ENCODE measurements around the gene ZNF3. TPM values are rescaled to one million over a fixed set of nuclear protein-coding genes. Genes with fewer than 3 reads are reported as not detected.

The ZNF3 gene
- polyA plus RNA-seq, 2 of the 4 experiments (the other 2 are of a cell fraction): 22.5 to 30.2 TPM

DNA sequence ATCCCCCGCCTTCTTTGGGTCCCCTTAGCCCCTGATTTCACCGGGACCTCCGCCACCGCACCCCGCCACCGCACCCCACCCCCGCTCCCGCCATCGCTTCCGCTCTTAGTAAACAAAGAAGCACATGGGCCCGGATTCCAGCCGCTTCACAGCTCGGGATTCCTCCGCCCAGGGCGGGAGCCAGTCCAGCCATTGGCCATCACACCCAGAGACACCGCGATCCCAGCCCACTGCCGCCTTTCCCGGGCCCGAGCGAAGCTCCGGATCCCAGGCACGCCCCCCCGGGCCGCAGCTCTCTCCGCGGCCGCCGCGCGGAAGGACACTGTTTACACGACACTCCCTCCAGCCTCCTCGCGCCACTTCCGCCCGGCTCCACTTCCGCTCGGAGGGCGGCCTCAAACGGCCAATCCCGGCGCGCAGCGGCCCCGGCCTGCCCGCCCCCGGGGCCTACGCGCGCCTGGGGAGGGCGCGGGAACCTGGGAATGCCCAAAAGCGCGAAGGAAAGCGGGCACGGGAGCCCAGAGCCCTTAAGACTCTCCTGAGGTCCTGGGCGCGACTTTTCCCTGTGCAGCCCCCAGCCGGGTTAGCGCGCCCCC, 19.0 kb upstream of the ZNF3 start:
- H3K4me3 ChIP-seq: peak overlapping the region; percentile 98
- peak overlapping the region; percentile 94 to 100 for H3K27ac ChIP-seq
- POLR2A ChIA-PET: interaction anchor here (1.6 to 3.0 kb wide), 11 partner anchors 11 to 181 kb away, joined by 5 to 46 read pairs (median 8); partner anchors contain the start of genes COPS6, LAMTOR4, MBLAC1 and TRIM4
- DNase-seq (ENCODE audit: low read depth in 1 of 2, low spot score in 1 of 2) (peak; percentile 93 to 99), FAIRE-seq (no peak), ATAC-seq (peak; percentile 84 to 89)
- no peaks in the 10 kb centered on the region for H3K9me3 ChIP-seq
- peak overlapping the region; percentile 85 for H3K4me2 ChIP-seq
- WGBS (ENCODE audit: missing lambda C conversion rate): 2% methylated on average over 21 of the region's 61 CpGs
- CTCF ChIA-PET: interaction anchor here (0.6 to 3.9 kb wide), 4 partner anchors 10 to 488 kb away, joined by 3 to 33 read pairs (median 4); no protein-coding TSS in a partner anchor
- peaks cover 18% of the 10 kb centered on the region for H3K4me1 ChIP-seq
- peak; percentile 99 for TF ChIP-seq MYC (IDR thresholded peaks at IDR 0.05; ENCODE audit: borderline replicate concordance, low read length)
- TF ChIP-seq, protein P1, sequence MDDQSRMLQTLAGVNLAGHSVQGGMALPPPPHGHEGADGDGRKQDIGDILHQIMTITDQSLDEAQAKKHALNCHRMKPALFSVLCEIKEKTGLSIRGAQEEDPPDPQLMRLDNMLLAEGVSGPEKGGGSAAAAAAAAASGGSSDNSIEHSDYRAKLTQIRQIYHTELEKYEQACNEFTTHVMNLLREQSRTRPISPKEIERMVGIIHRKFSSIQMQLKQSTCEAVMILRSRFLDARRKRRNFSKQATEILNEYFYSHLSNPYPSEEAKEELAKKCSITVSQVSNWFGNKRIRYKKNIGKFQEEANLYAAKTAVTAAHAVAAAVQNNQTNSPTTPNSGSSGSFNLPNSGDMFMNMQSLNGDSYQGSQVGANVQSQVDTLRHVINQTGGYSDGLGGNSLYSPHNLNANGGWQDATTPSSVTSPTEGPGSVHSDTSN (IDR thresholded peaks at IDR 0.05): peak; percentile 93
- TF ChIP-seq, protein P2, sequence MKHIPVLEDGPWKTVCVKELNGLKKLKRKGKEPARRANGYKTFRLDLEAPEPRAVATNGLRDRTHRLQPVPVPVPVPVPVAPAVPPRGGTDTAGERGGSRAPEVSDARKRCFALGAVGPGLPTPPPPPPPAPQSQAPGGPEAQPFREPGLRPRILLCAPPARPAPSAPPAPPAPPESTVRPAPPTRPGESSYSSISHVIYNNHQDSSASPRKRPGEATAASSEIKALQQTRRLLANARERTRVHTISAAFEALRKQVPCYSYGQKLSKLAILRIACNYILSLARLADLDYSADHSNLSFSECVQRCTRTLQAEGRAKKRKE (CRISPR knock-in tag; IDR thresholded peaks at IDR 0.05; ENCODE audit: low read depth): no peak
- TF ChIP-seq, protein P3, sequence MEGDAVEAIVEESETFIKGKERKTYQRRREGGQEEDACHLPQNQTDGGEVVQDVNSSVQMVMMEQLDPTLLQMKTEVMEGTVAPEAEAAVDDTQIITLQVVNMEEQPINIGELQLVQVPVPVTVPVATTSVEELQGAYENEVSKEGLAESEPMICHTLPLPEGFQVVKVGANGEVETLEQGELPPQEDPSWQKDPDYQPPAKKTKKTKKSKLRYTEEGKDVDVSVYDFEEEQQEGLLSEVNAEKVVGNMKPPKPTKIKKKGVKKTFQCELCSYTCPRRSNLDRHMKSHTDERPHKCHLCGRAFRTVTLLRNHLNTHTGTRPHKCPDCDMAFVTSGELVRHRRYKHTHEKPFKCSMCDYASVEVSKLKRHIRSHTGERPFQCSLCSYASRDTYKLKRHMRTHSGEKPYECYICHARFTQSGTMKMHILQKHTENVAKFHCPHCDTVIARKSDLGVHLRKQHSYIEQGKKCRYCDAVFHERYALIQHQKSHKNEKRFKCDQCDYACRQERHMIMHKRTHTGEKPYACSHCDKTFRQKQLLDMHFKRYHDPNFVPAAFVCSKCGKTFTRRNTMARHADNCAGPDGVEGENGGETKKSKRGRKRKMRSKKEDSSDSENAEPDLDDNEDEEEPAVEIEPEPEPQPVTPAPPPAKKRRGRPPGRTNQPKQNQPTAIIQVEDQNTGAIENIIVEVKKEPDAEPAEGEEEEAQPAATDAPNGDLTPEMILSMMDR (IDR thresholded peaks at IDR 0.05): no peak
- 0 out of 2 replicates have a peak, but pooled peaks have one; percentile 2 for TF ChIP-seq MAZ (IDR thresholded peaks at IDR 0.05; ENCODE audit: borderline replicate concordance, low read depth, low read length)
- TF ChIP-seq JUNB (IDR thresholded peaks at IDR 0.05): no peak
- TF ChIP-seq ZSCAN20 (CRISPR knock-in tag; IDR thresholded peaks at IDR 0.05): no peak
- TF ChIP-seq, protein P4, sequence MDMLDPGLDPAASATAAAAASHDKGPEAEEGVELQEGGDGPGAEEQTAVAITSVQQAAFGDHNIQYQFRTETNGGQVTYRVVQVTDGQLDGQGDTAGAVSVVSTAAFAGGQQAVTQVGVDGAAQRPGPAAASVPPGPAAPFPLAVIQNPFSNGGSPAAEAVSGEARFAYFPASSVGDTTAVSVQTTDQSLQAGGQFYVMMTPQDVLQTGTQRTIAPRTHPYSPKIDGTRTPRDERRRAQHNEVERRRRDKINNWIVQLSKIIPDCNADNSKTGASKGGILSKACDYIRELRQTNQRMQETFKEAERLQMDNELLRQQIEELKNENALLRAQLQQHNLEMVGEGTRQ (IDR thresholded peaks at IDR 0.05): 0 out of 2 replicates have a peak, but pooled peaks have one; percentile 2
- TF ChIP-seq RARB (CRISPR knock-in tag; IDR thresholded peaks at IDR 0.05): no peak; the same call in 1 of the 2 replicates
- TF ChIP-seq RAD21 (conservative IDR thresholded peaks at IDR 0.05 in 1 of 2, IDR thresholded peaks at IDR 0.05 in 1 of 2): no peak
- TF ChIP-seq EHF (CRISPR knock-in tag; IDR thresholded peaks at IDR 0.05): peak; percentile 27; the same call in 1 of the 2 replicates
- peak; percentile 69 for TF ChIP-seq RFX5 (IDR thresholded peaks at IDR 0.05)
- peak; percentile 87; the same call in 1 of the 2 replicates for TF ChIP-seq TP53 (CRISPR knock-in tag; IDR thresholded peaks at IDR 0.05)
- TF ChIP-seq FOSL2 (IDR thresholded peaks at IDR 0.05): no peak
- peak; percentile 41 for TF ChIP-seq FOSL2 (CRISPR knock-in tag; IDR thresholded peaks at IDR 0.05)
- TF ChIP-seq, protein P5, sequence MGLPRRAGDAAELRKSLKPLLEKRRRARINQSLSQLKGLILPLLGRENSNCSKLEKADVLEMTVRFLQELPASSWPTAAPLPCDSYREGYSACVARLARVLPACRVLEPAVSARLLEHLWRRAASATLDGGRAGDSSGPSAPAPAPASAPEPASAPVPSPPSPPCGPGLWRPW (IDR thresholded peaks at IDR 0.05): no peak
- no peak for TF ChIP-seq NPAS2 (CRISPR knock-in tag; IDR thresholded peaks at IDR 0.05; ENCODE audit: borderline replicate concordance)
- TF ChIP-seq POLR2AphosphoS2 (conservative IDR thresholded peaks at IDR 0.05; ENCODE audit: low read length): no peak
- TF ChIP-seq, protein P6, sequence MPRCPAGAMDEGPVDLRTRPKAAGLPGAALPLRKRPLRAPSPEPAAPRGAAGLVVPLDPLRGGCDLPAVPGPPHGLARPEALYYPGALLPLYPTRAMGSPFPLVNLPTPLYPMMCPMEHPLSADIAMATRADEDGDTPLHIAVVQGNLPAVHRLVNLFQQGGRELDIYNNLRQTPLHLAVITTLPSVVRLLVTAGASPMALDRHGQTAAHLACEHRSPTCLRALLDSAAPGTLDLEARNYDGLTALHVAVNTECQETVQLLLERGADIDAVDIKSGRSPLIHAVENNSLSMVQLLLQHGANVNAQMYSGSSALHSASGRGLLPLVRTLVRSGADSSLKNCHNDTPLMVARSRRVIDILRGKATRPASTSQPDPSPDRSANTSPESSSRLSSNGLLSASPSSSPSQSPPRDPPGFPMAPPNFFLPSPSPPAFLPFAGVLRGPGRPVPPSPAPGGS (IDR thresholded peaks at IDR 0.05): peak; percentile 66; the same call in 2 of the 3 replicates
- TF ChIP-seq CHD4 (IDR thresholded peaks at IDR 0.05; ENCODE audit: borderline replicate concordance): no peak
- no peak for TF ChIP-seq CBX8 (IDR thresholded peaks at IDR 0.05)
- TF ChIP-seq, protein P7, sequence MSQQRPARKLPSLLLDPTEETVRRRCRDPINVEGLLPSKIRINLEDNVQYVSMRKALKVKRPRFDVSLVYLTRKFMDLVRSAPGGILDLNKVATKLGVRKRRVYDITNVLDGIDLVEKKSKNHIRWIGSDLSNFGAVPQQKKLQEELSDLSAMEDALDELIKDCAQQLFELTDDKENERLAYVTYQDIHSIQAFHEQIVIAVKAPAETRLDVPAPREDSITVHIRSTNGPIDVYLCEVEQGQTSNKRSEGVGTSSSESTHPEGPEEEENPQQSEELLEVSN (IDR thresholded peaks at IDR 0.05; ENCODE audit: borderline replicate concordance, low read depth): peak; percentile 86
- TF ChIP-seq MAFK (IDR thresholded peaks at IDR 0.05; ENCODE audit: partially characterized antibody): no peak
- TF ChIP-seq PHF8 (IDR thresholded peaks at IDR 0.05; ENCODE audit: borderline replicate concordance, low read depth): peak; percentile 49; the same call in 1 of the 2 replicates
- TF ChIP-seq HOXB13 (CRISPR knock-in tag; IDR thresholded peaks at IDR 0.05; ENCODE audit: low read depth): no peak
- no peak for TF ChIP-seq HDAC2 (IDR thresholded peaks at IDR 0.05)
- TF ChIP-seq CHD2 (IDR thresholded peaks at IDR 0.05; ENCODE audit: low read length, partially characterized antibody): peak; percentile 67
- TF ChIP-seq ZFP36 (IDR thresholded peaks at IDR 0.05; ENCODE audit: borderline replicate concordance, partially characterized antibody): no peak
- TF ChIP-seq, protein P8, sequence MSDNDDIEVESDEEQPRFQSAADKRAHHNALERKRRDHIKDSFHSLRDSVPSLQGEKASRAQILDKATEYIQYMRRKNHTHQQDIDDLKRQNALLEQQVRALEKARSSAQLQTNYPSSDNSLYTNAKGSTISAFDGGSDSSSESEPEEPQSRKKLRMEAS (IDR thresholded peaks at IDR 0.05): peak; percentile 99
- TF ChIP-seq NR3C1 (IDR thresholded peaks at IDR 0.05): no peak
- TF ChIP-seq FOSB (CRISPR knock-in tag; IDR thresholded peaks at IDR 0.05): no peak
- TF ChIP-seq GATA3 (IDR thresholded peaks at IDR 0.05; ENCODE audit: borderline replicate concordance): peak; percentile 52
- TF ChIP-seq TFCP2L1 (CRISPR knock-in tag; IDR thresholded peaks at IDR 0.05): peak; percentile 91
- TF ChIP-seq EHMT2 (IDR thresholded peaks at IDR 0.05; ENCODE audit: low read depth): no peak
- TF ChIP-seq HOXA7 (CRISPR knock-in tag; IDR thresholded peaks at IDR 0.05): 0 out of 2 replicates have a peak, but pooled peaks have one; percentile 24

Data from A549 (cell line).